DOHH2 (cell line): ENCODE data around the gene VPS72.
"Not testable (repeated sequence)": the region's sequence is repeated elsewhere in the genome, so short reads cannot be mapped to it uniquely, and the experiment has no call there.

Experiments used
- H3F3A ChIP-seq: fragments of 200-600 bp; sonication (generic), shearing (Covaris generic); 2 replicates; pipeline ENCODE4 v1.6.0; 2016; ENCODE audit warnings: antibody characterized with exemption, mild to moderate bottlenecking; ENCODE audit not compliant: control insufficient read depth, insufficient read depth
- H3K27ac ChIP-seq: fragments of 200-600 bp; sonication (generic); 2 replicates; pipeline ENCODE4 v1.5.1; 2014; ENCODE audit warnings: low read depth, mild to moderate bottlenecking, low read length, moderate library complexity
- H3K27me3 ChIP-seq: fragments of 200-600 bp; sonication (generic); 2 replicates; pipeline ENCODE4 v1.6.1; 2014; ENCODE audit warnings: mild to moderate bottlenecking, low read length, mixed read lengths; ENCODE audit not compliant: control insufficient read depth
- H3K36me3 ChIP-seq: fragments of 200-600 bp; sonication (generic); 2 replicates; pipeline ENCODE4 v1.6.1; 2014; ENCODE audit warnings: mild to moderate bottlenecking, low read length, moderate library complexity, mixed read lengths; ENCODE audit not compliant: control insufficient read depth
- H3K4me1 ChIP-seq: fragments of 200-600 bp; sonication (generic); 2 replicates; pipeline ENCODE4 v1.6.1; 2014; ENCODE audit warnings: mild to moderate bottlenecking, low read length, mixed read lengths; ENCODE audit not compliant: control insufficient read depth
- H3K4me2 ChIP-seq: fragments of 200-600 bp; sonication (generic); 2 replicates; pipeline ENCODE4 v1.6.0; 2014; ENCODE audit warnings: mild to moderate bottlenecking, low read length, moderate library complexity
- H3K4me3 ChIP-seq: fragments of 200-600 bp; sonication (generic); 2 replicates; pipeline ENCODE4 v1.5.1; 2014; ENCODE audit warnings: mild to moderate bottlenecking, low read length, mixed read lengths
- H3K79me2 ChIP-seq: fragments of 200-600 bp; sonication (generic); 2 replicates; pipeline ENCODE4 v1.6.1; 2014; ENCODE audit warnings: mild to moderate bottlenecking, low read length, mixed read lengths; ENCODE audit not compliant: control insufficient read depth
- H3K9me2 ChIP-seq: fragments of 200-600 bp; sonication (generic); replicated peaks from 2 replicates; pipeline ENCODE4 v1.6.1; 2014; ENCODE audit warnings: mild to moderate bottlenecking, low read length, mixed read lengths; ENCODE audit not compliant: control insufficient read depth
- H3K9me3 ChIP-seq: fragments of 200-600 bp; sonication (generic); 2 replicates; pipeline ENCODE4 v1.6.1; 2014; ENCODE audit warnings: antibody characterized with exemption, low read length, mixed read lengths; ENCODE audit not compliant: control insufficient read depth, insufficient read depth
- H4K20me1 ChIP-seq: fragments of 200-600 bp; sonication (generic); 2 replicates; pipeline ENCODE4 v1.6.0; 2014; ENCODE audit warnings: low read depth, mild to moderate bottlenecking, antibody characterized with exemption, low read length, moderate library complexity; ENCODE audit not compliant: control insufficient read depth, insufficient read depth
- EZH2phosphoT487 ChIP-seq: fragments of 200-600 bp; sonication (generic); IDR thresholded peaks from 2 replicates; pipeline ENCODE4 v1.6.1; 2017; ENCODE audit warnings: borderline replicate concordance, mild to moderate bottlenecking, antibody characterized with exemption, low read length, moderate library complexity, mixed read lengths
- TF ChIP-seq, protein P1 (sequence below): fragments of 200-600 bp; sonication (generic); IDR thresholded peaks from one replicate; pipeline ENCODE4 v1.5.1; 2014; ENCODE audit warnings: antibody characterized with exemption, mild to moderate bottlenecking, low read depth, low read length; ENCODE audit not compliant: poor library complexity, severe bottlenecking

The VPS72 gene

DNA sequence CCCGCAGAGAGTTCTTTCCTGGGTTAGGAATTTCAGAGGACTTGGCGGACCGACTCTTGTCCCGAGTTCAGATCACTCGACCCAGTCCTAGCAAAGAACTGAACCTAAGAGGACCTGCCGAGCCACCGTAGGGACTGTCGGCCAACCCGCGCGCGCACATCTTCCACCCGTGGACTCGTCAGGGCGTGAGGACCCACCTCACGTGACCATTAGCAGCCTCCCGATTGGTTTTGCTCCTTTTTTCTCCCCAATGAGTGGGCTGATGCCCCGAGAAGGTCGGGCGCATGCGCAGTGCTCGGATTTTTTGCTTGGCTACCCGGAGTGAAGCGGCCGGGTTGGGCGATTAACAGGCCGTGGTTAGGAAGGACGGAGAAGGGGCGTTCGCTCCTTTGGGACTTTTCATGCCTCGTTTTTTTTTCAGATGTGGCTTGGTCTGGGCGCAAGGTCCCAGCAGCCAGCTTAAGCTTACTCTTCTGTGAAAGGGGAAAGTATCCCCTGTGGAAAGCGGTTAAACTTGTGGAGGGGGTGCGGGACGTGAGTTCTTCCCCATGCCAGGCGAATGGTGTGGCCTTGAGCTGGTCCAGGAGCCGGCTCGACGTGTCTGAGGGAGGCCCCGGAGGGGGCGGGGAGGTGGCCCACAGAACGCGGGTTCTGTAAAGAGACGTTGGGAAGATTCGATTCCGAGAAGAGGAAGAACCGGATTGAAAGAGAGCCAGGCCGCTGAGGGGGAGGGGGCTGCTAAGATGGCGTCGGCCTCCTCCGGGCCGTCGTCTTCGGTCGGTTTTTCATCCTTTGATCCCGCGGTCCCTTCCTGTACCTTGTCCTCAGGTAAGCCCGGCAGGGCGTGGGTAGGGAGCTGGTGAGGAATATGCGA lies 8.5 kb upstream of the VPS72 start, which contains the start of gene PIP5K1A:
Gene PIP5K1A (plus strand): TSS at position 299 of the 874 bp plus-strand sequence. CDS start 445 bp downstream, at position 744.
- Histone ChIP-seq H3K27ac (peak within 1 kb of the TSS; percentile 76), H3K4me1 (peaks cover 26% of the 10 kb centered on the region), H3K4me2 (peak within 1 kb of the TSS; percentile 87), H3K9me3 (no peaks in the 10 kb centered on the region), H3K27me3 (no peaks in the 10 kb centered on the region), H3F3A (peaks cover 11% of the 10 kb centered on the region), H3K79me2 (peaks cover 58% of the 10 kb centered on the region), H3K36me3 (peaks cover 35% of the 10 kb centered on the region), H3K9me2 (no peaks in the 10 kb centered on the region), H3K4me3 (peak within 1 kb of the TSS; percentile 99), H4K20me1 (peaks cover 5% of the 10 kb centered on the region; the same call in 1 of the 2 replicates)
- TF ChIP-seq, protein P1, sequence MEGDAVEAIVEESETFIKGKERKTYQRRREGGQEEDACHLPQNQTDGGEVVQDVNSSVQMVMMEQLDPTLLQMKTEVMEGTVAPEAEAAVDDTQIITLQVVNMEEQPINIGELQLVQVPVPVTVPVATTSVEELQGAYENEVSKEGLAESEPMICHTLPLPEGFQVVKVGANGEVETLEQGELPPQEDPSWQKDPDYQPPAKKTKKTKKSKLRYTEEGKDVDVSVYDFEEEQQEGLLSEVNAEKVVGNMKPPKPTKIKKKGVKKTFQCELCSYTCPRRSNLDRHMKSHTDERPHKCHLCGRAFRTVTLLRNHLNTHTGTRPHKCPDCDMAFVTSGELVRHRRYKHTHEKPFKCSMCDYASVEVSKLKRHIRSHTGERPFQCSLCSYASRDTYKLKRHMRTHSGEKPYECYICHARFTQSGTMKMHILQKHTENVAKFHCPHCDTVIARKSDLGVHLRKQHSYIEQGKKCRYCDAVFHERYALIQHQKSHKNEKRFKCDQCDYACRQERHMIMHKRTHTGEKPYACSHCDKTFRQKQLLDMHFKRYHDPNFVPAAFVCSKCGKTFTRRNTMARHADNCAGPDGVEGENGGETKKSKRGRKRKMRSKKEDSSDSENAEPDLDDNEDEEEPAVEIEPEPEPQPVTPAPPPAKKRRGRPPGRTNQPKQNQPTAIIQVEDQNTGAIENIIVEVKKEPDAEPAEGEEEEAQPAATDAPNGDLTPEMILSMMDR = no peak
- no peak for TF ChIP-seq EZH2phosphoT487

GRCh38 chr1:151197863-151198253 lies 7.9 kb upstream of the VPS72 start:
- H4K20me1 ChIP-seq = peaks cover 5% of the 10 kb centered on the region; the same call in 1 of the 2 replicates
- peaks cover 26% of the 10 kb centered on the region for H3K4me1 ChIP-seq
- no peaks in the 10 kb centered on the region for H3K9me2 ChIP-seq
- H3K4me2 ChIP-seq = peak overlapping the region; percentile 87
- H3K79me2 ChIP-seq = peaks cover 52% of the 10 kb centered on the region
- peaks cover 30% of the 10 kb centered on the region for H3K36me3 ChIP-seq
- no peaks in the 10 kb centered on the region for H3K27me3 ChIP-seq
- H3K4me3 ChIP-seq = peak overlapping the region; percentile 99
- H3K27ac ChIP-seq = peak overlapping the region; percentile 39
- TF ChIP-seq, protein P1 = no peak
- TF ChIP-seq EZH2phosphoT487 = no peak
- peaks cover 13% of the 10 kb centered on the region for H3F3A ChIP-seq
- no peaks in the 10 kb centered on the region for H3K9me3 ChIP-seq

- H4K20me1 ChIP-seq = peaks cover 5% of the 10 kb centered on the region; the same call in 1 of the 2 replicates
- H3K27ac ChIP-seq = no peak overlapping the region
- H3K4me2 ChIP-seq = peak overlapping the region; percentile 74
- peaks cover 37% of the 10 kb centered on the region for H3K79me2 ChIP-seq
- no peaks in the 10 kb centered on the region for H3K9me3 ChIP-seq
- TF ChIP-seq EZH2phosphoT487 = no peak
- TF ChIP-seq, protein P1 = peak; percentile 64
- H3K27me3 ChIP-seq = no peaks in the 10 kb centered on the region
- peak overlapping the region; percentile 67 for H3K4me3 ChIP-seq
- peaks cover 13% of the 10 kb centered on the region for H3F3A ChIP-seq
- no peaks in the 10 kb centered on the region for H3K9me2 ChIP-seq
- peaks cover 16% of the 10 kb centered on the region for H3K36me3 ChIP-seq
- H3K4me1 ChIP-seq = peaks cover 22% of the 10 kb centered on the region
These were observed 6.3 kb upstream of the VPS72 start for GRCh38 chr1:151196292-151196800.

DNA sequence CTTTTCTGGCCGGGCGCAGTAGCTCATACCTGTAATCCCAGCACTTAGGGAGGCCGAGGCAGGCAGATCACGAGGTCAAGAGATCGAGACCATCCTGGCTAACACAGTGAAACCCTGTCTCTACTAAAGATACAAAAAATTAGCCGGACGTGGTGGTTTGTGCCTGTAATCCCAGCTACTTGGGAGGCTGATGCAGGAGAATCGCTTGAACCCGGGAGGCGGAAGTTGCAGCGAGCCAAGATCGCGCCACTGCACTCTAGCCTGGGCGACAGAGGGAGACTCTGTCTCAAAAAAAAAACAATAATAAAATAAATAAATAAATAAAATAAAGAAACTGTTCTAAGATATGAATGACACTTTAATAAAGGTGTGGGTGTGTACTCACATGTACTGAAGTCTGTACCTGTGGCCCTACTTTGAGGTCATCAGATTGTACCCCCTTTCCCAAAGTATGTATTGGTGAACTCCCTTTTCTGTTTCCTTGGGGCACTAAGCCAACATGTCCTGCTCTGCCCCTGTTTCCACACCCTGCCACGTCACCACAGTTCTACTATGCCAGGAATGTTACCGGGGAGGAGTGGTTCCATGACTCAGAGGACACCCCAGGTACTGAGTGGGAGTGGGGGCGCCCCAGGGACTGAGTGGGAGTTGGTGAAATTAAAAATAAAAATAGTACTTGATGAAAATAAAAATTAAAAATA lies 5.0 kb upstream of the VPS72 start:
- Histone ChIP-seq H3K4me1 (peaks cover 25% of the 10 kb centered on the region), H3F3A (peaks cover 13% of the 10 kb centered on the region), H3K36me3 (peaks cover 11% of the 10 kb centered on the region), H3K79me2 (peaks cover 24% of the 10 kb centered on the region)
- not testable (repeated sequence) for H3K27ac ChIP-seq, H3K9me2 ChIP-seq, H3K4me2 ChIP-seq, H3K9me3 ChIP-seq, H4K20me1 ChIP-seq, H3K27me3 ChIP-seq, H3K4me3 ChIP-seq
